GM19397 (cell line): ENCODE results near the gene LRRC75A.
A peak's percentile ranks its signal among the peaks of the same experiment; 100 is the strongest.
"Not testable (repeated sequence)": the region's sequence is repeated elsewhere in the genome, so short reads cannot be mapped to it uniquely, and the experiment has no call there.

Experiments used
- ATAC-seq: cut with Tn5 transposase; IDR thresholded peaks from one replicate; pipeline ENCODE4 v1.9.1; 2021; ENCODE audit warnings: mild to moderate bottlenecking, moderate library complexity; ENCODE audit not compliant: unreplicated experiment

Gene LRRC75A

GRCh38 chr17:16455997-16456741, 35.8 kb downstream of the LRRC75A start:
- ATAC-seq: no peak

GRCh38 chr17:16453493-16453851, 38.5 kb downstream of the LRRC75A start:
- ATAC-seq: no peak

GRCh38 chr17:16452268-16452667, 39.7 kb downstream of the LRRC75A start:
- ATAC-seq: not testable (repeated sequence)

GRCh38 chr17:16450028-16450427, 42.0 kb downstream of the LRRC75A start:
- no peak for ATAC-seq

GRCh38 chr17:16449121-16449570, 42.8 kb downstream of the LRRC75A start:
- no peak for ATAC-seq

GRCh38 chr17:16448490-16448889, 43.5 kb downstream of the LRRC75A start:
- no peak for ATAC-seq

- no peak for ATAC-seq
Measured at GRCh38 chr17:16447676-16448075, 44.3 kb downstream of the LRRC75A start.

GRCh38 chr17:16446338-16446983, 45.5 kb downstream of the LRRC75A start:
- ATAC-seq: no peak

- ATAC-seq: no peak
Measured at GRCh38 chr17:16444258-16444886, 47.6 kb downstream of the LRRC75A start.

GRCh38 chr17:16443511-16444257, 48.3 kb downstream of the LRRC75A start:
- no peak for ATAC-seq

GRCh38 chr17:16442594-16443510, 49.1 kb downstream of the LRRC75A start:
- ATAC-seq: no peak

GRCh38 chr17:16442141-16442540, 49.9 kb downstream of the LRRC75A start:
- ATAC-seq: no peak

GRCh38 chr17:16440901-16441629, 50.9 kb downstream of the LRRC75A start:
- no peak for ATAC-seq

GRCh38 chr17:16440354-16440753, 51.6 kb downstream of the LRRC75A start:
- ATAC-seq: not testable (repeated sequence)

- ATAC-seq: no peak
Measured at GRCh38 chr17:16439811-16440351, 52.1 kb downstream of the LRRC75A start.

- ATAC-seq: no peak
Measured at GRCh38 chr17:16439303-16439791, 52.6 kb downstream of the LRRC75A start.

GRCh38 chr17:16438557-16439302, 53.3 kb downstream of the LRRC75A start:
- ATAC-seq: peak; percentile 78

- ATAC-seq: no peak
Measured at GRCh38 chr17:16438173-16438556, 53.8 kb downstream of the LRRC75A start.
